HuH-7 (cell line): Measurements from ENCODE around the gene CCBE1.
A peak's percentile ranks its signal among the peaks of the same experiment; 100 is the strongest.
"Not testable (repeated sequence)": the region's sequence is repeated elsewhere in the genome, so short reads cannot be mapped to it uniquely, and the experiment has no call there.

Source experiments
- DNase-seq: peaks from one replicate; pipeline ENCODE4 v3.0.0; 2011; ENCODE audit warnings: low spot score

Gene CCBE1

GRCh38 chr18:59539108-59539507 lies 158.1 kb downstream of the CCBE1 start:
- no peak for DNase-seq

DNA sequence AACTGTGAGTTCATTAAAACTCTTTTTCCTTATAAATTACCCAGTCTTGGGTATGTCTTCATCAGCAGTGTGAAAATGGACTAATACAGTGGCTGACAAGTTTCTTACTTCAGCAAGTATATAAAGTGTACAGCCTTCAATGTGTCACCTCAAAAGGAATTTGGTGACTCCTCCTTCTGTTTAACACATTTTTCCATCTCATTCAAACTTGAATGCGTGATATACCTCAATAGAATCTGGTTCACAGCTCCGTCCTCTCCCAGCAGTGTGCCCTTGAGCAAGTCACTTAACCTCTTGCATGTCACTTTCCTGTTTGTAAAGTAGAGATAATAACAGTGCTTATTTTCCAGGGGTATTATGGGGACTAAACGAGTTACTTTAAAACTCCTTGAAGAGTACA lies 159.6 kb downstream of the CCBE1 start:
- DNase-seq = no peak

DNA sequence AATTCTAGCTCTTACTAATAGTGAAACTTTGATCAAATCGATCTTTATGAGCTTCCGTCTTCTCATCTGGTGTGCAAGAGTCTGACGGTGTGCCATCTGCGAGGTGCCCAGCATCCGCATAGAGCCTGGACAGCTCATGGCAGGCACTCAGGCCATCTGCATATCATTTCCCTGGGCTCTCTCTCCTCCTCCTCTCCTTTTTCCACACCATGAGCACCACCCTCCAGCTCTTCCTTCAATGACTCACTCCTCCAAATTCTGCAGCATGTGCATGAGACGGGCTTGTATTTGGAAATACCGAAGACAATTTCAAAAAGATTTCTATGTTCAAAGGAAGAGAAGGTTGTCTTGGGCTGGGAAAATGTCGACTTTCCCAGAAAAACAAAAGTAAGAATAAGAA lies 161.1 kb downstream of the CCBE1 start:
- no peak for DNase-seq

DNA sequence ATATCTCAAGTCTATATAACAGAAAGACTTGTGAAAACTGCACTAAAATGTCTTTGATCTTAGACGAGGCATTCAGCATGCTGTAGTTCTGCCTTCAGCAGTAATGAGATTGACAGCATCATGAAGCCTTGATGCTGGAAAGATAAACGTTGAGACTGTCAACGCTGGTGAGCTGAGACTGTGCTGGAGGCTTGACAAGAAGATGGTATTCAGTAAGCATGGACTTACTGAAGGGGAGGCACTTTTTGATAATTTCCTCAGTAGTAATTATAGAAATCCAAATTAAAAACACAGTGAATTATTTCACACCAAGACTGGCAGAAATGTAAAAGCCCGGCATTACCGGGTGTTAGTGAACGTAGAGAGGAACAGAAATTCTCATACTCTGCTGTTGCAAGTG lies 162.2 kb downstream of the CCBE1 start:
- DNase-seq = no peak

GRCh38 chr18:59528866-59529265 lies 168.4 kb downstream of the CCBE1 start:
- no peak for DNase-seq

GRCh38 chr18:59520562-59521355 lies 176.5 kb downstream of the CCBE1 start:
- DNase-seq = no peak

- DNase-seq = no peak
These were observed 178.5 kb downstream of the CCBE1 start for GRCh38 chr18:59518705-59519104.

DNA sequence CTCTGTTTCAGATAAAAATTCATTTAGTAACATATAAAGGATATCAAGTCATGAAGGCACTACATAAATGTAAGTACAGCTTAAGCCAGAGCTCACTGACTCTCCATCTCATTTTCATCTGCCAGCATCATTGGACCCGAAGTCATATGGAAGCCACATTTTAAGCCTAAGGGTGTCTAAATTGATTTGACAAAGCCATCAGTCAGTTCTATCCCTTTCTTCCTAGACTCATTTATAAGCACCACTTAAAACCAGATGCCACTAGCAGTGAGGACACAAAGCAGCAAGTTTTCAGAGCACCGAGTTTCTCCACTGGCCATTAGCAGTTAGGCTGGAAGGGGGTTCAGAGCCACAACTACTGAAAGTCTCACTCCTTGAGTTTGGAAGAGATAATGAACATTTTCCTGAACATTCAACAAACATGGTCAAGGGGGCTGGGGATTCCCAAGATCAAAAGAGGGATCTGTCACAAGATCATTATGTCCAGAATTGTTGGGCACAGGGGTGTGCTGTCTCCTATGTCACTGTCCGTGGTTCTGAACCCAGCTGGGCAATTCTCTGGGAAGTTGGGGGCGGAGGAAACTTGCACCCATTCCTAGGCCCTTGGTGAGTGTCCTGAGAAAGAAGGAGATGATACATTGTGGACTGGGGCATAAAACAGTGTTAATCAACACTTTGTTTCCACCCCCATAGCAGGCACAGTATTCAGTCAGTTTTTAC lies 179.6 kb downstream of the CCBE1 start:
- no peak for DNase-seq

- peak; percentile 54 for DNase-seq
These were observed 180.7 kb downstream of the CCBE1 start for GRCh38 chr18:59516356-59517155.

DNA sequence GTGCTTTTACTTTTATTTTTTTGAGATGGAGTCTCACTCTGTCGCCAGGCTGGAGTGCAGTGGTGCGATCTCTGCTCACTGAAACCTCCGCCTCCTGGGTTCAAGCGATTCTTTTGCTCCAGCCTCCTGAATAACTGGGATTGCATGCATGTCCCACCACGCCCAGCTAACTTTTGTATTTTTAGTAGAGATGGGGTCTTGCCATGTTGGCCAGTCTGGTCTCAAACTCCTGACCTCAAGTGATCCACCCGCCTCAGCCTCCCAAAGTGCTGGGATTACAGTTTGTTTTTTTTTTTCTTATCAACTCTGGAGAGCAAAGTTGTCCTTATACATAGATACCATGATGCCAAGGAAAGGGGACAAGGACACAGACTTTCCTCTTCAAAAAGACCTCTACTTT lies 181.3 kb downstream of the CCBE1 start:
- DNase-seq = not testable (repeated sequence)

DNA sequence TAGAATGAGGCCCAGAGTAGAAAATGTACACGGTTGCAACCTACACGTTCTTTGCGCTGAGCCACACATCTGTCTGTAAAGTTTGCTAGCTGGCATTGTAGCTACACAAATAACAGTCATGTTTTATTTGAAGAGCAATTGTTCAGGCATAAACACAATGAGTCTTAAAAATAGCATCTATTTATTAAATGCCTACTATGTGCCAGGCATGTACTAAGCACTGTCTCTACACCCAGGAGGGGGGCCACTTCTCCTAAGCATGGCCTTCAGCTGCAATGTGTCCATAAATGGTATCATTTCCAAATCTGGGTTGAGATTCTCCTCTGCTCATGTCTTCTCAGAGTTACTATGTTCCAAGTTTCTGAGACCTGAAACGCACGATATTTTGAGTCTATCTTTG lies 182.1 kb downstream of the CCBE1 start:
- DNase-seq = no peak

DNA sequence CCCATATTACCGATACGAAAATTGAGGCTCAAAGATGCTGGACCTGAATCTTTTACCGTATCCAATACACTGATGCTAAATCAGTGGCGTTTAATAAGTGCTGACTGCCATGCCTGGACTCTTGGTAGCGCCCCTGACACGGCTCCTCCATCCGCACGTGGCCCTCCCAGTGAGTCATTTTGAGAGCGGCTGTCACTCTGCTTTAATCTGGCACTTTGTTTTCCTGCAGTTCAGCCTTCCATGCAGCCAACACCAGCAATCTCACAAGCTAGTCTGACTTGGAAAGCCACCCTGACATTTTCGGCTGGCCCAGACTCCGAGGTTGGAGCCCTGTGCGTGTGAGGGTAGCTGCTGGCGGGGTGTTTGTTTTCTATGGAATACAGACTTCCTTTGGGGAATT lies 183.0 kb downstream of the CCBE1 start:
- no peak for DNase-seq

GRCh38 chr18:59512025-59512755 lies 185.0 kb downstream of the CCBE1 start:
- no peak for DNase-seq

- no peak for DNase-seq
These were observed 187.5 kb downstream of the CCBE1 start for GRCh38 chr18:59509481-59510442.

DNA sequence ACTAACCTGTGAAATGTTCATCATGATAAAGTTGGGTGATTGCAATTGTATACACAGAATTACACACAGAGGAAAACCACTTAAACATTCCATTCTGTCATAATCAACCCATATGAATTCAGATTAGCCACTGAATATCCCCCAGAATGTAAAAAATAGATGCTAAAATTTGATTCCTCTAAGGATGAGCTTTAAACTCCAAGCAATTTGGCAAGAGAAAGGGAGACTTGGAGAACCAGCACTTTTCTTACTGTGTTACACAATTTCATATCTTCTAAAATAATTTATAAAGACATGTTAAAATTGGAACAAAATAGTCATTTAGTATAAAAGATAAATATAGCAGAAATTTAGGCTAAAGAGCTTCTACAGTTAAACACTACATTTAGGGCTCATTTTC lies 191.9 kb downstream of the CCBE1 start:
- DNase-seq = no peak

- DNase-seq = no peak
These were observed 194.7 kb downstream of the CCBE1 start for GRCh38 chr18:59502274-59503175.

- DNase-seq = no peak
These were observed 195.3 kb downstream of the CCBE1 start for GRCh38 chr18:59501920-59502273.

GRCh38 chr18:59500765-59501164 lies 196.5 kb downstream of the CCBE1 start:
- no peak for DNase-seq

DNA sequence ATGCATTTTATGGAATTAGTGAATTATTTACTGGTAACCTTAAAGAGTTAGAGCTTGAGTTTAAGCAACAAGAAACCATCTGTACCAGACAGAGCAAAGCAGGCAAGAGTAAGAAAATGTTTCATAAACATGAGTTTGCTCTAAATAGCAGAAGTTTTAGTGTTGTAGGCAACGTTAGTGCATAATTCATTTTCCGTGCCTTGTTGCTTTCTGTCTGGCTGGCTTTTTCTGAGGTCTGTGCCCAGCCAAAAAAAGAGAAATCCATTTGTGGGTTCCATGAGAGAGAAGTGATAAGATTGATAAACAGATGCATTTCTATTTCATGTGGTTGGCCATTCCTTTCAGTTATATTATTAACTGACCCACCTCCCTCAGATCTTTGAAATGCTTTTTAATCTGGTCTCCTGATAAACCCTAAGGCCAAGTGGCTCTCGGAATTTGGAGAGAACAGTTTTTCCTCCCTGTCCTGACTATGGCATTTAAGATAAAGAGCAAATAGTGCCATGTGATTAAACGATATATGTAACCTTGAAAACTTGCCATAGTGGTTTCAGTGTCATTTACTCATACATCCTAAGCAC lies 198.6 kb downstream of the CCBE1 start:
- no peak for DNase-seq
